H9 (cell line): ENCODE results near the gene DSCAM. TPM values are rescaled to one million over a fixed set of nuclear protein-coding genes. Genes with fewer than 3 reads are reported as not detected.

Experiments
- DNase-seq: peaks from one replicate; pipeline ENCODE4 v3.0.0-alpha.2; 2017
- H2AFZ ChIP-seq: one replicate; pipeline ENCODE4 v1.6.1; 2013; ENCODE audit warnings: mild to moderate bottlenecking, low read length, control low read depth, moderate library complexity
- H2AK5ac ChIP-seq: 2 replicates; pipeline ENCODE4 v1.6.1; 2013; ENCODE audit warnings: low read length, control low read depth, mixed read lengths; ENCODE audit not compliant: insufficient read length
- H2BK120ac ChIP-seq: one replicate; pipeline ENCODE4 v1.6.1; 2013; ENCODE audit warnings: low read depth, mild to moderate bottlenecking, low read length, control low read depth, inconsistent platforms; ENCODE audit not compliant: poor library complexity, severe bottlenecking
- H2BK12ac ChIP-seq: 2 replicates; pipeline ENCODE4 v1.6.1; 2013; ENCODE audit warnings: low read length, control low read depth, mixed read lengths, low read depth; ENCODE audit not compliant: insufficient read length
- H2BK15ac ChIP-seq: 2 replicates; pipeline ENCODE4 v1.6.1; 2013; ENCODE audit warnings: low read depth, low read length, control low read depth
- H2BK20ac ChIP-seq: one replicate; pipeline ENCODE4 v1.6.1; 2013; ENCODE audit warnings: low read depth, mild to moderate bottlenecking, low read length, control low read depth, inconsistent platforms; ENCODE audit not compliant: poor library complexity, severe bottlenecking
- H2BK5ac ChIP-seq: 2 replicates; pipeline ENCODE4 v1.6.1; 2013; ENCODE audit warnings: low read length, control low read depth, mixed read lengths; ENCODE audit not compliant: insufficient read length
- H3K14ac ChIP-seq: 2 replicates; pipeline ENCODE4 v1.6.1; 2013; ENCODE audit warnings: low read length, control low read depth; ENCODE audit not compliant: insufficient read depth
- H3K18ac ChIP-seq: 2 replicates; pipeline ENCODE4 v1.6.1; 2013; ENCODE audit warnings: low read depth, mild to moderate bottlenecking, mixed read lengths, low read length, control low read depth; ENCODE audit not compliant: insufficient read length
- H3K23ac ChIP-seq: 2 replicates; pipeline ENCODE4 v1.6.1; 2013; ENCODE audit warnings: low read length, control low read depth, mixed read lengths, low read depth; ENCODE audit not compliant: insufficient read length
- H3K23me2 ChIP-seq: 2 replicates; pipeline ENCODE4 v1.6.1; 2013; ENCODE audit warnings: low read depth, mild to moderate bottlenecking, mixed read lengths, low read length, control low read depth; ENCODE audit not compliant: insufficient read length, poor library complexity, severe bottlenecking
- H3K27ac ChIP-seq: 2 replicates; pipeline ENCODE4 v1.5.1; 2013; ENCODE audit warnings: low read length, control low read depth, mixed read lengths, low read depth; ENCODE audit not compliant: insufficient read length
- H3K27me3 ChIP-seq: 2 replicates; pipeline ENCODE4 v1.6.1; 2013; ENCODE audit warnings: low read length, control low read depth, inconsistent platforms; ENCODE audit not compliant: insufficient read depth
- H3K4ac ChIP-seq: 2 replicates; pipeline ENCODE4 v1.6.1; 2013; ENCODE audit warnings: low read depth, mild to moderate bottlenecking, control low read depth, inconsistent platforms, low read length, moderate library complexity
- H3K4me1 ChIP-seq: 2 replicates; pipeline ENCODE4 v1.6.1; 2013; ENCODE audit warnings: low read length, control low read depth, inconsistent platforms; ENCODE audit not compliant: insufficient read depth
- H3K4me2 ChIP-seq: 2 replicates; pipeline ENCODE4 v1.6.1; 2013; ENCODE audit warnings: low read length, control low read depth, mixed read lengths; ENCODE audit not compliant: insufficient read length, insufficient read depth
- H3K56ac ChIP-seq: 2 replicates; pipeline ENCODE4 v1.6.1; 2013; ENCODE audit warnings: low read depth, mild to moderate bottlenecking, mixed read lengths, low read length, control low read depth; ENCODE audit not compliant: insufficient read length
- H3K79me1 ChIP-seq: 2 replicates; pipeline ENCODE4 v1.6.1; 2013; ENCODE audit warnings: low read depth, mild to moderate bottlenecking, moderate library complexity, low read length, control low read depth, inconsistent platforms; ENCODE audit not compliant: insufficient read depth, poor library complexity, severe bottlenecking
- H3K79me2 ChIP-seq: 2 replicates; pipeline ENCODE4 v1.6.1; 2013; ENCODE audit warnings: low read length, control low read depth, inconsistent platforms; ENCODE audit not compliant: insufficient read depth
- H3K9ac ChIP-seq: 2 replicates; pipeline ENCODE4 v1.6.1; 2013; ENCODE audit warnings: low read length, control low read depth, mixed read lengths; ENCODE audit not compliant: insufficient read length; ENCODE audit errors: extremely low read depth
- H3K9me3 ChIP-seq: one replicate; pipeline ENCODE4 v1.6.1; 2013; ENCODE audit warnings: low read depth, low read length, inconsistent platforms; ENCODE audit not compliant: control insufficient read depth
- H3T11ph ChIP-seq: one replicate; pipeline ENCODE4 v1.6.1; 2013; ENCODE audit warnings: mild to moderate bottlenecking, low read length, control low read depth, inconsistent platforms
- H4K20me1 ChIP-seq: one replicate; pipeline ENCODE4 v1.6.1; 2013; ENCODE audit not compliant: control insufficient read depth, insufficient read length, insufficient read depth
- H4K5ac ChIP-seq: 2 replicates; pipeline ENCODE4 v1.6.1; 2013; ENCODE audit warnings: low read depth, mild to moderate bottlenecking, mixed read lengths, low read length, control low read depth; ENCODE audit not compliant: insufficient read length
- H4K8ac ChIP-seq: replicated peaks from 2 replicates; pipeline ENCODE4 v1.6.1; 2013; ENCODE audit warnings: low read length, control low read depth, mixed read lengths, low read depth; ENCODE audit not compliant: insufficient read length
- H4K91ac ChIP-seq: 2 replicates; pipeline ENCODE4 v1.6.1; 2013; ENCODE audit warnings: low read depth, mild to moderate bottlenecking, moderate library complexity, mixed read lengths, low read length, control low read depth; ENCODE audit not compliant: insufficient read length
- H3K27ac Mint-ChIP-seq, 3 experiments: 2 replicates in 2 of 3; 3 replicates in 1 of 3; pipeline ENCODE4 v1.8.0; 2020 to 2021; ENCODE audit warnings: mixed read lengths in 3 of 3, mild to moderate bottlenecking in 1 of 3, moderate library complexity in 1 of 3
- H3K27me3 Mint-ChIP-seq: 2 replicates; pipeline ENCODE4 v1.8.0; 2021; ENCODE audit warnings: low read depth, mild to moderate bottlenecking, moderate library complexity, mixed read lengths
- H3K36me3 Mint-ChIP-seq, 3 experiments: 2 replicates in 2 of 3; 3 replicates in 1 of 3; pipeline ENCODE4 v1.8.0; 2020 to 2021; ENCODE audit warnings: low read depth in 3 of 3, mixed read lengths in 3 of 3; ENCODE audit not compliant: insufficient read depth in 1 of 3
- H3K4me1 Mint-ChIP-seq, 2 experiments: 2 replicates each; pipeline ENCODE4 v1.8.0; 2020; ENCODE audit warnings: mixed read lengths in 2 of 2
- H3K4me3 Mint-ChIP-seq, 2 experiments: 2 replicates in 1 of 2; 3 replicates in 1 of 2; pipeline ENCODE4 v1.8.0; 2020 to 2021; ENCODE audit warnings: mild to moderate bottlenecking in 2 of 2, mixed read lengths in 2 of 2, moderate library complexity in 1 of 2
- H3K9me3 Mint-ChIP-seq, 2 experiments: 2 replicates in 1 of 2; 3 replicates in 1 of 2; pipeline ENCODE4 v1.8.0; 2020; ENCODE audit warnings: mild to moderate bottlenecking in 2 of 2, mixed read lengths in 2 of 2, moderate library complexity in 1 of 2
- CTCF ChIP-seq: fragments of 200-600 bp; sonication (generic); conservative IDR thresholded peaks from 3 replicates; pipeline ENCODE4 v1.8.0; 2021; ENCODE audit warnings: antibody characterized with exemption, mild to moderate bottlenecking
- WGBS: extraction: QIAGEN DNeasy Blood & Tissue Kit; methylation state at CpG from one replicate; pipeline ENCODE4 v1.1.7; 2013; ENCODE audit warnings: missing lambda C conversion rate, low lambda C conversion rate, mixed read lengths; ENCODE audit not compliant: insufficient read length; ENCODE audit errors: extremely low coverage; 5-methylcytosine and 5-hydroxymethylcytosine counted together
- total RNA-seq: library from RNA; stranded (reverse); gene quantifications from 2 replicates; pipeline ENCODE4 v1.2.1, GENCODE V29; 2021

The DSCAM gene
- total RNA-seq, 1 experiment from 2014 or later = 0.17 TPM

DNA sequence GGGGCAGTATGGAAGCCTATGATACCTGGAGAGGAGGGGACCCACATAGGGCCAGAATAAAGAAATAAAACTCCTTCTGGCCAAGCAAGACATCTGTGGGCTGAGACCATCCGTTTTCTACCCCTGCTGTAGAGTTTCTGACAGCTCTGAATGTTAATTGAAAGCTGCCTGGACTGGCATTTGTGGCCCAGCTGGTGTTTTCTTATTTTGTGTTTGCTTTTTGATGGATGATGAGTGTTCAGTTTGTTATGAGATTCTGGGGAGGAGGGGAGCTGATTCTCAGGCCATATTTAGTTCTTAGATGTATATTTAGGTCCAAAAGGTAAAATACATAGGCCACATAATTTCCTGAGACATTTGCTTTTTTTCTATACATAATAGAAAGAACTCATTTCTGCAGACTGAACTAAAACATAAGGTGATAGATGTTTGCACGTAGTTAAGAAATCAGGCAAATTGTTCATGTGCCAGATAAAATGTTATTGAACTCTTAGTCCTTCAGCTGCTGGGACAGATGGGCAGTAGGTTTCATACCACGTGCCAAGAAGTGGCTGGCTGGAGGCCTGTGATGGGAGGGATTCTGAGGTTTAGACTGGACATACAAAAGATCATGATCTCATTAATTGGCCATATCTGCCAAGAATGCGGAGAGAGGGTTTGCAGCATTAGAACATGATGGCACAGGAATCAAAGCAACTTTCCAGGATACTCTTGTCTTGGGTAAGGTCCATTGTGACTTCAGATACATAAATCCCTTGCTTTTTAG is 54.1 kb downstream of the DSCAM start:
- Mint-ChIP-seq H3K9me3 (peaks cover 2 to 3% of the 10 kb centered on the region in 2 experiments), H3K27ac (no peak overlapping the region), H3K36me3 (peaks cover 0 to 2% (median 0%) of the 10 kb centered on the region in 3 experiments; a peak in 2 of 7 replicates), H3K4me1 (no peaks in the 10 kb centered on the region), H3K27me3 (no peaks in the 10 kb centered on the region), H3K4me3 (no peak overlapping the region)
- Histone ChIP-seq H3T11ph (no peak overlapping the region), H3K23ac (no peak overlapping the region), H2BK5ac (no peak overlapping the region), H2BK120ac (no peak overlapping the region), H3K27ac (no peak overlapping the region), H4K20me1 (no peaks in the 10 kb centered on the region), H2BK12ac (no peak overlapping the region), H3K4ac (no peak overlapping the region), H2AK5ac (no peak overlapping the region), H3K9me3 (no peaks in the 10 kb centered on the region), H4K91ac (no peak overlapping the region), H3K9ac (no peak overlapping the region), H4K8ac (no peak overlapping the region), H3K4me1 (no peaks in the 10 kb centered on the region), H3K27me3 (no peaks in the 10 kb centered on the region), H3K14ac (no peak overlapping the region), H4K5ac (no peak overlapping the region), H3K79me2 (no peaks in the 10 kb centered on the region), H2BK20ac (no peak overlapping the region), H3K4me2 (no peak overlapping the region), H2AFZ (no peak overlapping the region), H2BK15ac (no peak overlapping the region), H3K56ac (no peak overlapping the region), H3K79me1 (no peaks in the 10 kb centered on the region), H3K18ac (no peak overlapping the region), H3K23me2 (no peaks in the 10 kb centered on the region)
- no CpG with 5 or more reads among the region's 4 CpGs for WGBS
- TF ChIP-seq CTCF = no peak
- DNase-seq = no peak
